Measurements from ENCODE around the gene OR6P1. TPM values are rescaled to one million over a fixed set of nuclear protein-coding genes. Genes with fewer than 3 reads are reported as not detected.

The OR6P1 gene
- polyA plus RNA-seq, 1 experiment = not detected

Other genes starting within 250 kb of the OR6P1 start
- not detected in 2 replicates for gene CD1B, start 239.0 kb downstream of the OR6P1 start, polyA plus RNA-seq (2011; rRNA removed)
- gene CD1E, start 216.7 kb downstream of the OR6P1 start, polyA plus RNA-seq (2011; rRNA removed) = not detected in 2 replicates
- gene OR10T2, start 171.1 kb downstream of the OR6P1 start, polyA plus RNA-seq (2011; rRNA removed) = not detected in 2 replicates
- gene OR10K2, start 144.3 kb downstream of the OR6P1 start, polyA plus RNA-seq (2011; rRNA removed) = not detected in 2 replicates
- not detected in 2 replicates for gene OR10K1, start 108.7 kb downstream of the OR6P1 start, polyA plus RNA-seq (2011; rRNA removed)
- gene OR10R2, start 98.4 kb downstream of the OR6P1 start, polyA plus RNA-seq (2011; rRNA removed) = not detected in 2 replicates
- gene OR6Y1, start 16.2 kb downstream of the OR6P1 start, polyA plus RNA-seq (2011; rRNA removed) = not detected in 2 replicates
- gene OR10X1, start 9.3 kb upstream of the OR6P1 start, polyA plus RNA-seq (2011; rRNA removed) = not detected in 2 replicates
- gene OR10Z1, start 34.7 kb upstream of the OR6P1 start, polyA plus RNA-seq (2011; rRNA removed) = not detected in 2 replicates
- 0.01 TPM in 1 of 2 replicates, not detected in the other for gene SPTA1, start 116.1 kb upstream of the OR6P1 start, polyA plus RNA-seq (2011; rRNA removed)
- not detected in 2 replicates for gene OR6K2, start 130.1 kb upstream of the OR6P1 start, polyA plus RNA-seq (2011; rRNA removed)
- not detected in 2 replicates for gene OR6K3, start 150.1 kb upstream of the OR6P1 start, polyA plus RNA-seq (2011; rRNA removed)
- not detected in 2 replicates for gene OR6K6, start 184.1 kb upstream of the OR6P1 start, polyA plus RNA-seq (2011; rRNA removed)
- not detected in 2 replicates for gene OR6N1, start 201.6 kb upstream of the OR6P1 start, polyA plus RNA-seq (2011; rRNA removed)
- not detected in 2 replicates for gene OR6N2, start 210.6 kb upstream of the OR6P1 start, polyA plus RNA-seq (2011; rRNA removed)